K562 (cell line): ENCODE measurements around the gene LENG8. TPM values are rescaled to one million over a fixed set of nuclear protein-coding genes. Genes with fewer than 3 reads are reported as not detected.

Experiments used
- ATAC-seq: fragments of 200-7000 bp; cut with Tn5 transposase; 3 replicates; pipeline ENCODE4 v1.9.1; 2020; ENCODE audit warnings: moderate library complexity
- BruUV-seq: library from RNA; stranded (reverse); fragments of 400-500 nt; replicated peaks from 2 replicates; lab custom pipeline; 2021; lab: Mats Ljungman, UMichigan
- CTCF ChIA-PET: fragments of 300-600 bp; formaldehyde crosslinking; extraction: SDS; loops from one replicate; lab custom pipeline; 2021; ENCODE audit warnings: low intra/inter-chr PET ratio; lab: Yijun Ruan, JAX
- POLR2A ChIA-PET: fragments of 300-600, 350-650 bp; sonication (Branson Sonifier 250); formaldehyde crosslinking; extraction: SDS; loops from one replicate; lab custom pipeline; 2021; ENCODE audit warnings: antibody characterized with exemption, inconsistent platforms; lab: Yijun Ruan, JAX
- DNase-seq, 4 experiments: peaks; one replicate each; pipeline versions ENCODE4 v3.0.0 to v3.0.0-alpha.2; 2011 to 2018; ENCODE audit warnings: low spot score in 3 of 4, mixed read lengths in 3 of 4; ENCODE audit errors: extremely low read depth in 1 of 4
- FAIRE-seq: peaks from 2 replicates; lab custom pipeline; 2011; peaks lifted over from hg19 to GRCh38; lab: Jason Lieb, UNC
- H2AFZ ChIP-seq: 2 replicates; pipeline ENCODE4 v1.6.0; 2011; ENCODE audit warnings: low read depth, low read length, control low read depth, inconsistent platforms
- H3K27ac ChIP-seq: fragments of 200-600 bp; 3 replicates; pipeline ENCODE4 v1.8.0; 2011; ENCODE audit warnings: low read depth, mild to moderate bottlenecking, control low read depth, inconsistent platforms, low read length, moderate library complexity, mixed read lengths; ENCODE audit errors: extremely low read depth
- H3K27me3 ChIP-seq, 2 experiments: fragments of 300-600 bp in 1 of 2; 2 replicates in 1 of 2; 3 replicates in 1 of 2; pipeline versions ENCODE4 v1.6.0 to v1.8.0; 2011; ENCODE audit warnings: inconsistent platforms in 2 of 2, low read length in 2 of 2, mild to moderate bottlenecking in 1 of 2, mixed read lengths in 1 of 2, moderate library complexity in 1 of 2; ENCODE audit not compliant: control insufficient read depth in 2 of 2, insufficient read depth in 2 of 2
- H3K36me3 ChIP-seq: fragments of 300-600 bp; 3 replicates; pipeline ENCODE4 v1.8.0; 2011; ENCODE audit warnings: mild to moderate bottlenecking, low read length, inconsistent platforms; ENCODE audit not compliant: control insufficient read depth, insufficient read depth
- H3K4me1 ChIP-seq, 2 experiments: fragments of 200-600 bp in 1 of 2; replicated peaks in 1 of 2; 2 replicates in 1 of 2; 3 replicates in 1 of 2; pipeline versions ENCODE4 v1.5.1 to v1.8.0; 2011; ENCODE audit warnings: inconsistent platforms in 2 of 2, low read length in 2 of 2, mild to moderate bottlenecking in 1 of 2, mixed read lengths in 1 of 2, moderate library complexity in 1 of 2; ENCODE audit not compliant: control insufficient read depth in 2 of 2, insufficient read depth in 2 of 2
- H3K4me2 ChIP-seq: 2 replicates; pipeline ENCODE4 v1.6.1; 2011; ENCODE audit warnings: low read length, control low read depth, inconsistent platforms, mixed read lengths; ENCODE audit not compliant: insufficient read depth
- H3K4me3 ChIP-seq: fragments of 200-600 bp; sonication (generic), shearing (Covaris generic); 2 replicates; pipeline ENCODE4 v1.5.1; 2016; ENCODE audit warnings: control low read depth, inconsistent platforms
- H3K79me2 ChIP-seq: fragments of 200-600 bp; 3 replicates; pipeline ENCODE4 v1.8.0; 2011; ENCODE audit warnings: low read length, inconsistent platforms; ENCODE audit not compliant: control insufficient read depth, insufficient read depth
- H3K9ac ChIP-seq, 2 experiments: 2 replicates each; pipeline versions ENCODE4 v1.6.0 to v1.6.1; 2011; ENCODE audit warnings: low read depth in 2 of 2, low read length in 2 of 2, control low read depth in 1 of 2, inconsistent platforms in 1 of 2, mild to moderate bottlenecking in 1 of 2, mixed read lengths in 1 of 2; ENCODE audit not compliant: insufficient read depth in 1 of 2
- H3K9me1 ChIP-seq: one replicate; pipeline ENCODE4 v1.6.0; 2011; ENCODE audit warnings: inconsistent platforms, mild to moderate bottlenecking, low read length, moderate library complexity; ENCODE audit not compliant: control insufficient read depth, insufficient read depth
- H3K9me3 ChIP-seq: replicated peaks from 2 replicates; pipeline ENCODE4 v1.5.1; 2011; ENCODE audit warnings: low read depth, low read length, inconsistent platforms; ENCODE audit not compliant: control insufficient read depth, insufficient read depth
- H4K20me1 ChIP-seq: replicated peaks from 2 replicates; pipeline ENCODE4 v1.6.1; 2011; ENCODE audit warnings: low read length, inconsistent platforms, mixed read lengths; ENCODE audit not compliant: control insufficient read depth, insufficient read depth
- E2F8 ChIP-seq: fragments of 450-650 bp; IDR thresholded peaks from 2 replicates; pipeline ENCODE4 v1.7.1; 2018; ENCODE audit warnings: mild to moderate bottlenecking, low read depth; ENCODE audit not compliant: partially characterized antibody
- GATA2 ChIP-seq: sonication (generic); formaldehyde crosslinking; IDR thresholded peaks from 2 replicates; pipeline ENCODE4 v1.4.0; 2020; ENCODE audit warnings: mild to moderate bottlenecking, missing genetic modification reagents
- HBP1 ChIP-seq: fragments of 450-650 bp; formaldehyde crosslinking; IDR thresholded peaks from 2 replicates; pipeline ENCODE4 v1.4.0; 2022; ENCODE audit warnings: missing genetic modification characterization
- HDAC1 ChIP-seq, 2 experiments: fragments of 450-650 bp; IDR thresholded peaks; 2 replicates each; pipeline ENCODE4 v1.6.1; 2016 to 2017; ENCODE audit warnings: inconsistent platforms in 1 of 2, mild to moderate bottlenecking in 1 of 2, moderate library complexity in 1 of 2
- NRF1 ChIP-seq, 2 experiments: fragments of 450-650 bp; IDR thresholded peaks in 1 of 2; conservative IDR thresholded peaks in 1 of 2; 2 replicates each; pipeline ENCODE4 v1.6.1; 2014; ENCODE audit warnings: mild to moderate bottlenecking in 2 of 2
- OTX1 ChIP-seq: fragments of 450-650 bp; formaldehyde crosslinking; IDR thresholded peaks from 2 replicates; pipeline ENCODE4 v1.4.0; 2022; ENCODE audit warnings: mild to moderate bottlenecking
- PHF21A ChIP-seq: fragments of 450-650 bp; IDR thresholded peaks from 2 replicates; pipeline ENCODE4 v1.6.1; 2017; ENCODE audit warnings: low read depth, borderline replicate concordance
- PTBP1 ChIP-seq: fragments of 200-400 bp; formaldehyde crosslinking; IDR thresholded peaks from 2 replicates; pipeline ENCODE4 v1.6.1; 2017; ENCODE audit warnings: low read depth, low read length
- THAP12 ChIP-seq: fragments of 250-450 bp; sonication (Bioruptor Pico); IDR thresholded peaks from 2 replicates; pipeline ENCODE4 v1.9.0; 2021; ENCODE audit warnings: mild to moderate bottlenecking, inconsistent platforms
- TRIM24 ChIP-seq, 2 experiments: fragments of 450-650 bp; IDR thresholded peaks; 2 replicates each; pipeline ENCODE4 v1.6.1; 2016
- ZBTB9 ChIP-seq: fragments of 450-650 bp; formaldehyde crosslinking; IDR thresholded peaks from 2 replicates; pipeline ENCODE4 v1.4.0; 2020; ENCODE audit warnings: mild to moderate bottlenecking, moderate library complexity
- WGBS: fragments of 100-300 bp; shearing (Covaris generic); methylation state at CpG from one replicate; pipeline ENCODE4 v1.1.6; 2016; ENCODE audit warnings: low coverage, mixed read lengths; ENCODE audit not compliant: insufficient coverage; ENCODE audit errors: missing lambda C conversion rate; 5-methylcytosine and 5-hydroxymethylcytosine counted together
- in situ Hi-C: fragments of 300-500 bp; cut with MboI; formaldehyde crosslinking; loops from 4 replicates; pipeline ENCODE4 v1.15.0; 2018; ENCODE audit warnings: inconsistent platforms, mixed read lengths
- intact Hi-C: fragments of 100-400 bp; cut with micrococcal nuclease; formaldehyde crosslinking; loops from 2 replicates; pipeline ENCODE4 v1.14.2; 2022
- polyA plus RNA-seq, 8 experiments: library from polyadenylated mRNA; depleted of rRNA in 4 of 8; stranded (reverse) in 5 of 8; unstranded in 3 of 8; fragments of >200 nt; fragmentation: Nextera tagmentation in 2 of 8; fragmentation: Illumina TruSeq in 1 of 8; extraction: Ambion mirVana in 2 of 8; extraction: Trizol in 1 of 8; gene quantifications; 2 replicates each; pipeline versions ENCODE4 v1.2.1 to v1.2.3, GENCODE V29; 2011 to 2014; ENCODE audit warnings: inconsistent platforms in 1 of 8, missing spikeins in 1 of 8
- total RNA-seq, 7 experiments: library from RNA; depleted of rRNA in 6 of 7; stranded (reverse); fragments of >200 nt in 6 of 7; fragmentation: Illumina TruSeq in 2 of 7; extraction: Trizol in 2 of 7; gene quantifications; 2 replicates each; pipeline versions ENCODE4 v1.2.1 to v1.2.3, GENCODE V29; 2011 to 2021; ENCODE audit warnings: low replicate concordance in 1 of 7

Gene LENG8
- total and polyA plus RNA-seq, 9 of the 15 experiments (the other 6 are each of a cell fraction or from before 2014, with no cell fraction given) = 0.74 to 146 (median 28.1) TPM

- ChIA-PET CTCF (interaction anchor here (0.7 kb wide), 1 partner anchor 34 kb away, joined by 3 read pairs; no protein-coding TSS in a partner anchor), POLR2A (interaction anchor here (0.6 to 2.0 kb wide), 4 partner anchors 9 to 562 kb away, joined by 3 to 34 read pairs (median 16); partner anchors contain the start of genes CDC42EP5 and LENG8)
- H4K20me1 ChIP-seq = peaks cover 6% of the 10 kb centered on the region; the same call in 1 of the 2 replicates
- peak overlapping the region; percentile 97 for H2AFZ ChIP-seq
- DNase-seq (peak; percentile 74 to 97 (median 84)), ATAC-seq (peak; percentile 81), FAIRE-seq (no peak)
- peak overlapping the region; percentile 87 for H3K4me2 ChIP-seq
- BruUV-seq = no TSS peak
- H3K36me3 ChIP-seq = peaks cover 33% of the 10 kb centered on the region
- peak overlapping the region; percentile 85 for H3K4me3 ChIP-seq
- in situ Hi-C loops = no loop called here
- no peaks in the 10 kb centered on the region; a peak in 1 of 5 replicates for H3K27me3 ChIP-seq
- H3K9me1 ChIP-seq = no peaks in the 10 kb centered on the region
- H3K9me3 ChIP-seq = no peaks in the 10 kb centered on the region
- H3K4me1 ChIP-seq = peaks cover 0 to 38% of the 10 kb centered on the region in 2 experiments; a peak in 2 of 5 replicates
- H3K9ac ChIP-seq = peak overlapping the region; percentile 84 to 90
- intact Hi-C loops = no loop called here
- 1% methylated on average over 25 of the region's 26 CpGs for WGBS
- H3K79me2 ChIP-seq = no peaks in the 10 kb centered on the region
- H3K27ac ChIP-seq = peak overlapping the region; percentile 95
- TF ChIP-seq TRIM24 (IDR thresholded peaks at IDR 0.05) = no peak
- TF ChIP-seq PHF21A = no peak
- peak; percentile 12 to 24; a peak in 2 of 4 replicates for TF ChIP-seq NRF1 (conservative IDR thresholded peaks at IDR 0.05 in 1 of 2, IDR thresholded peaks at IDR 0.05 in 1 of 2)
- TF ChIP-seq THAP12 (CRISPR knock-in tag) = no peak
- TF ChIP-seq PTBP1 = 0 out of 2 replicates have a peak, but pooled peaks have one; percentile 20
- TF ChIP-seq HBP1 = peak; percentile 22; the same call in 1 of the 2 replicates
- TF ChIP-seq OTX1 (CRISPR knock-in tag) = peak; percentile 12; the same call in 1 of the 2 replicates
- no peak for TF ChIP-seq HDAC1 (IDR thresholded peaks at IDR 0.05)
- TF ChIP-seq ZBTB9 (CRISPR knock-in tag) = 0 out of 2 replicates have a peak, but pooled peaks have one; percentile 63
- TF ChIP-seq E2F8 = peak; percentile 20
- TF ChIP-seq GATA2 (CRISPR knock-in tag) = no peak
Observed at GRCh38 chr19:54464044-54464629, 15.1 kb downstream of the LENG8 start.
